Astrocyte of the cerebellum (primary cell): ENCODE measurements around the gene TBC1D22B.
A peak's percentile ranks its signal among the peaks of the same experiment; 100 is the strongest.

ENCODE experiments used
- DNase-seq: peaks from one replicate; pipeline ENCODE4 v3.0.0-alpha.2; 2011; ENCODE audit warnings: low read depth
- H3K4me3 ChIP-seq: 2 replicates; pipeline ENCODE4 v1.5.1; 2011; ENCODE audit warnings: mild to moderate bottlenecking, low read depth, low read length, moderate library complexity
- in situ Hi-C: cut with HindIII; loops from 2 replicates; pipeline ENCODE4 v1.10.0; 2017; ENCODE audit warnings: low sequenced_read_pairs
- TF ChIP-seq, protein P1 (sequence below): IDR thresholded peaks from 2 replicates; pipeline ENCODE4 v1.5.1; 2012; ENCODE audit warnings: low read length, low read depth, moderate library complexity, mild to moderate bottlenecking; ENCODE audit errors: missing control alignments

The TBC1D22B gene

GRCh38 chr6:37257320-37257633, 295 bp upstream of the TBC1D22B start:
- TF ChIP-seq, protein P1, sequence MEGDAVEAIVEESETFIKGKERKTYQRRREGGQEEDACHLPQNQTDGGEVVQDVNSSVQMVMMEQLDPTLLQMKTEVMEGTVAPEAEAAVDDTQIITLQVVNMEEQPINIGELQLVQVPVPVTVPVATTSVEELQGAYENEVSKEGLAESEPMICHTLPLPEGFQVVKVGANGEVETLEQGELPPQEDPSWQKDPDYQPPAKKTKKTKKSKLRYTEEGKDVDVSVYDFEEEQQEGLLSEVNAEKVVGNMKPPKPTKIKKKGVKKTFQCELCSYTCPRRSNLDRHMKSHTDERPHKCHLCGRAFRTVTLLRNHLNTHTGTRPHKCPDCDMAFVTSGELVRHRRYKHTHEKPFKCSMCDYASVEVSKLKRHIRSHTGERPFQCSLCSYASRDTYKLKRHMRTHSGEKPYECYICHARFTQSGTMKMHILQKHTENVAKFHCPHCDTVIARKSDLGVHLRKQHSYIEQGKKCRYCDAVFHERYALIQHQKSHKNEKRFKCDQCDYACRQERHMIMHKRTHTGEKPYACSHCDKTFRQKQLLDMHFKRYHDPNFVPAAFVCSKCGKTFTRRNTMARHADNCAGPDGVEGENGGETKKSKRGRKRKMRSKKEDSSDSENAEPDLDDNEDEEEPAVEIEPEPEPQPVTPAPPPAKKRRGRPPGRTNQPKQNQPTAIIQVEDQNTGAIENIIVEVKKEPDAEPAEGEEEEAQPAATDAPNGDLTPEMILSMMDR: no peak
- no peak for DNase-seq
- peak overlapping the region; percentile 98 for H3K4me3 ChIP-seq
- in situ Hi-C loops: no loop called here

DNA sequence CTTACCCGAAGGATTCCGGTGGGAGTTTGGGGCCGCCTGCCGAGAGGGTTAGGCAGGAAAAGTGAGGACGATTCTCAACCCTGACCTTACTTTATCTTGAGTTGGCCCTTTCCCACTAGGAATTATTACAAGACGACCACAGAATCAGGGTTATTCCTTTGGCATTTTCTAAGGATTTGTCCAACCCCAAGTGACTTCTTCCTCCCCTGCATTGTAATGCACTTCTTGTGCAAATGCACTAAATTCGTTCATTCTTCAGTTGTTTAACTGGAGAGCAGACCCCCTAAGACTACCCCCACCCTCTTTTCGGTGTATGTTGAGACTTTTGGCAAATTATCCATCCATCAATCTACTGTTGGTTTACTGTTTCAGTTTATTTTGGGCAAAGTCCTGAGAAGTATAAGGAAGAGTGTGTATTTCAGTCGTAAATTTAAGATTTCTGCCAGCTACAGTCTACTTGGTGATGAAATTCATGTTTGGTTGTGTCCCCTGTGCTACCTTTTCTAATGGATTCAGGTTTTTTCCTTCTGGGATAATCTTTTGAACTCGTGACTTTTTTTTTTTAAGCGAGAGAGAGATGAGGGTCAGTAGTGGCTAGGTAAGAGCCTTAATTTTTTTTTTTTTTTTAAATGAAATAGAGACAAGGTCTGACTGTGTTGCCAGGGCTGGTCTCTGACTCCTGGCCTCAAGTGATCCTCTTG, 983 bp downstream of the TBC1D22B start:
- H3K4me3 ChIP-seq: peak overlapping the region; percentile 98
- DNase-seq: no peak
- TF ChIP-seq, protein P1: no peak
- in situ Hi-C loops: no loop called here

- TF ChIP-seq, protein P1: no peak
- in situ Hi-C loops: no loop called here
- DNase-seq: no peak
- H3K4me3 ChIP-seq: peak overlapping the region; percentile 98
These were observed 1.6 kb downstream of the TBC1D22B start for GRCh38 chr6:37259191-37259590.

DNA sequence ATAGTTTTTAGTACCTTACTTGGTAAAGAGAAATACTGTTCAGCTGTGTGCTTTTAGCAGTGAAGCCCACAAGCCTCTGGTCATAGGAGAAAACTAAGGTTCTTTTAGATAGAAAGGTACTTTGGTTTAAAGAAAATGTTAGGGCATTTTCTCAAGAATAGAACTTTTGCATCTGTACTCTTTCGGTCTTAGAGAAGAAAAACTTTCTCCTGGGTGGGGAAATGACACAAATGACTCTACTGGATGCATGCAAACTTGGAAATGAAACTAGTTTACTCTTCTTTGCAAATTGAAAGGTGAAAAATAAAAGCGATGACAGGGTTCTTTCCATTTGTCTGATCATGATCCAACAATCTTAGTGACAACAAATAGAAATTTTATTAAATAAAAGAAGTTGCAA, 2.5 kb downstream of the TBC1D22B start:
- no peak overlapping the region for H3K4me3 ChIP-seq
- in situ Hi-C loops: no loop called here
- TF ChIP-seq, protein P1: no peak
- no peak for DNase-seq

DNA sequence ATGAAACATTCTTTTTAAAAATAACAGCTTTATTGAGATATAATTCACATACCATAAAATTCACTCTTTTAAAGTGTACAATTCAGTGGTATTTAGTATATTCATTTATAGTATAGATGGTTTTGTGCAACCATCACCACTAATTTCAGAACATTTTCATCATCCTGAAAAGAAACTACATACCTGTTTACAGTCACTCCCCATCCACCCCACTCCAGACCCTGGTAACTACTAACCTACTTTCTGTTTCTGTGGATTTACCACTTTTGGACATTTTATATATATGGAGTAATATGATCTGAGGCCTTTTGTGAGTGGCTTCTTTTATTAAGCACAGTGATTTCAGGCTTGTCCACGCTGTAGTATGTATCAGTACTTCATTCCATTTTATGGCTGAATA, 2.9 kb downstream of the TBC1D22B start:
- DNase-seq: no peak
- TF ChIP-seq, protein P1: no peak
- H3K4me3 ChIP-seq: no peak overlapping the region
- in situ Hi-C loops: no loop called here

- H3K4me3 ChIP-seq: no peak overlapping the region
- TF ChIP-seq, protein P1: no peak
- in situ Hi-C loops: no loop called here
- DNase-seq: no peak
These were observed 3.6 kb downstream of the TBC1D22B start for GRCh38 chr6:37261198-37261597.
